ENCODE data around the gene SELENBP1. TPM values are rescaled to one million over a fixed set of nuclear protein-coding genes. Genes with fewer than 3 reads are reported as not detected.
A peak's percentile ranks its signal among the peaks of the same experiment; 100 is the strongest.

SELENBP1 gene
- total and polyA plus RNA-seq, 2 of the 13 experiments (the other 11 are each of a cell fraction or from before 2014, with no cell fraction given): 27.8 to 29.0 TPM

DNA sequence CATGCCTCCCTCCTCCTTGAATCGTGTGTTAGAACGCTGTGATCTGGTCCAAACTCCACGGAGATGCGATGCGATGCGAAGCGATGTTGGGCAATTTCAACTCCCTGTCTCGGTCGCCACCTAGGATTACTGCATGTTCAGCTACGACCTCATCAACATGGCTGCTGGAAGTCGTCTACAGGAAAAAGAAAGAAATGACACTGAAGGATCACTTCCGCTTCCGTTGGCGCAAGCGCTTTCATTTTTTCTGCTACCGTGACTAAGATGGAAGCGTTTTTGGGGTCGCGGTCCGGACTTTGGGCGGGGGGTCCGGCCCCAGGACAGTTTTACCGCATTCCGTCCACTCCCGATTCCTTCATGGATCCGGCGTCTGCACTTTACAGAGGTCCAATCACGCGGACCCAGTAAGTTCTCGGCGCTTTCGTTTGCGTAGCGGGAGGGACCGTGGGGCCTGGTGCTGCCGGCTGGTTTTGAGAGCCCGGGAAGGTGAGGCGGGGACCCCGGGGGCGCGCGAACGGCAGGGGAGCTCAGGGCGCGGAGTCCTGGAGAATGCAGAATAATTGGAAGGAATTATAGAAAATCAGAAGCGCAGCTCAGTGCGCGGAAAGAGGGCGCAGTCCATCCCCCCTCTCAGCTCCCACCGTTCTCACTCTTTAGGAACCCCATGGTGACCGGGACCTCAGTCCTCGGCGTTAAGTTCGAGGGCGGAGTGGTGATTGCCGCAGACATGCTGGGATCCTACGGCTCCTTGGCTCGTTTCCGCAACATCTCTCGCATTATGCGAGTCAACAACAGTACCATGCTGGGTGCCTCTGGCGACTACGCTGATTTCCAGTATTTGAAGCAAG, 27.0 kb upstream of the SELENBP1 start, which contains the start of gene PSMB4 (continued):
- TF ChIP-seq, protein P1, sequence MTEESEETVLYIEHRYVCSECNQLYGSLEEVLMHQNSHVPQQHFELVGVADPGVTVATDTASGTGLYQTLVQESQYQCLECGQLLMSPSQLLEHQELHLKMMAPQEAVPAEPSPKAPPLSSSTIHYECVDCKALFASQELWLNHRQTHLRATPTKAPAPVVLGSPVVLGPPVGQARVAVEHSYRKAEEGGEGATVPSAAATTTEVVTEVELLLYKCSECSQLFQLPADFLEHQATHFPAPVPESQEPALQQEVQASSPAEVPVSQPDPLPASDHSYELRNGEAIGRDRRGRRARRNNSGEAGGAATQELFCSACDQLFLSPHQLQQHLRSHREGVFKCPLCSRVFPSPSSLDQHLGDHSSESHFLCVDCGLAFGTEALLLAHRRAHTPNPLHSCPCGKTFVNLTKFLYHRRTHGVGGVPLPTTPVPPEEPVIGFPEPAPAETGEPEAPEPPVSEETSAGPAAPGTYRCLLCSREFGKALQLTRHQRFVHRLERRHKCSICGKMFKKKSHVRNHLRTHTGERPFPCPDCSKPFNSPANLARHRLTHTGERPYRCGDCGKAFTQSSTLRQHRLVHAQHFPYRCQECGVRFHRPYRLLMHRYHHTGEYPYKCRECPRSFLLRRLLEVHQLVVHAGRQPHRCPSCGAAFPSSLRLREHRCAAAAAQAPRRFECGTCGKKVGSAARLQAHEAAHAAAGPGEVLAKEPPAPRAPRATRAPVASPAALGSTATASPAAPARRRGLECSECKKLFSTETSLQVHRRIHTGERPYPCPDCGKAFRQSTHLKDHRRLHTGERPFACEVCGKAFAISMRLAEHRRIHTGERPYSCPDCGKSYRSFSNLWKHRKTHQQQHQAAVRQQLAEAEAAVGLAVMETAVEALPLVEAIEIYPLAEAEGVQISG (CRISPR knock-in tag; IDR thresholded peaks at IDR 0.05): peak; percentile 92
- TF ChIP-seq SNAPC2 (CRISPR knock-in tag; IDR thresholded peaks at IDR 0.05) (peak; percentile 81; the same call in 1 of the 2 replicates), NFATC3 (CRISPR knock-in tag; IDR thresholded peaks at IDR 0.05) (no peak), WIZ (CRISPR knock-in tag; IDR thresholded peaks at IDR 0.05) (no peak), SNRNP70 (IDR thresholded peaks at IDR 0.05; ENCODE audit: low read depth, low read length) (no peak), ZNF768 (CRISPR knock-in tag; IDR thresholded peaks at IDR 0.05) (no peak), ZNF512B (CRISPR knock-in tag; IDR thresholded peaks at IDR 0.05; ENCODE audit: borderline replicate concordance) (no peak), ZNF841 (CRISPR knock-in tag; IDR thresholded peaks at IDR 0.05; ENCODE audit: borderline replicate concordance) (no peak), HMGA1 (CRISPR knock-in tag; conservative IDR thresholded peaks at IDR 0.05) (no peak), ZBTB25 (CRISPR knock-in tag; IDR thresholded peaks at IDR 0.05) (no peak), MAF1 (CRISPR knock-in tag; IDR thresholded peaks at IDR 0.05; ENCODE audit: borderline replicate concordance) (no peak), DMAP1 (CRISPR knock-in tag; IDR thresholded peaks at IDR 0.05) (peak; percentile 75)
- TF ChIP-seq, protein P2, sequence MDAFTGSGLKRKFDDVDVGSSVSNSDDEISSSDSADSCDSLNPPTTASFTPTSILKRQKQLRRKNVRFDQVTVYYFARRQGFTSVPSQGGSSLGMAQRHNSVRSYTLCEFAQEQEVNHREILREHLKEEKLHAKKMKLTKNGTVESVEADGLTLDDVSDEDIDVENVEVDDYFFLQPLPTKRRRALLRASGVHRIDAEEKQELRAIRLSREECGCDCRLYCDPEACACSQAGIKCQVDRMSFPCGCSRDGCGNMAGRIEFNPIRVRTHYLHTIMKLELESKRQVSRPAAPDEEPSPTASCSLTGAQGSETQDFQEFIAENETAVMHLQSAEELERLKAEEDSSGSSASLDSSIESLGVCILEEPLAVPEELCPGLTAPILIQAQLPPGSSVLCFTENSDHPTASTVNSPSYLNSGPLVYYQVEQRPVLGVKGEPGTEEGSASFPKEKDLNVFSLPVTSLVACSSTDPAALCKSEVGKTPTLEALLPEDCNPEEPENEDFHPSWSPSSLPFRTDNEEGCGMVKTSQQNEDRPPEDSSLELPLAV (CRISPR knock-in tag; conservative IDR thresholded peaks at IDR 0.05; ENCODE audit: low read depth): no peak
- TF ChIP-seq, protein P3, sequence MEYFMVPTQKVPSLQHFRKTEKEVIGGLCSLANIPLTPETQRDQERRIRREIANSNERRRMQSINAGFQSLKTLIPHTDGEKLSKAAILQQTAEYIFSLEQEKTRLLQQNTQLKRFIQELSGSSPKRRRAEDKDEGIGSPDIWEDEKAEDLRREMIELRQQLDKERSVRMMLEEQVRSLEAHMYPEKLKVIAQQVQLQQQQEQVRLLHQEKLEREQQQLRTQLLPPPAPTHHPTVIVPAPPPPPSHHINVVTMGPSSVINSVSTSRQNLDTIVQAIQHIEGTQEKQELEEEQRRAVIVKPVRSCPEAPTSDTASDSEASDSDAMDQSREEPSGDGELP (IDR thresholded peaks at IDR 0.05; ENCODE audit: borderline replicate concordance, low read depth): no peak
- TF ChIP-seq, protein P4, sequence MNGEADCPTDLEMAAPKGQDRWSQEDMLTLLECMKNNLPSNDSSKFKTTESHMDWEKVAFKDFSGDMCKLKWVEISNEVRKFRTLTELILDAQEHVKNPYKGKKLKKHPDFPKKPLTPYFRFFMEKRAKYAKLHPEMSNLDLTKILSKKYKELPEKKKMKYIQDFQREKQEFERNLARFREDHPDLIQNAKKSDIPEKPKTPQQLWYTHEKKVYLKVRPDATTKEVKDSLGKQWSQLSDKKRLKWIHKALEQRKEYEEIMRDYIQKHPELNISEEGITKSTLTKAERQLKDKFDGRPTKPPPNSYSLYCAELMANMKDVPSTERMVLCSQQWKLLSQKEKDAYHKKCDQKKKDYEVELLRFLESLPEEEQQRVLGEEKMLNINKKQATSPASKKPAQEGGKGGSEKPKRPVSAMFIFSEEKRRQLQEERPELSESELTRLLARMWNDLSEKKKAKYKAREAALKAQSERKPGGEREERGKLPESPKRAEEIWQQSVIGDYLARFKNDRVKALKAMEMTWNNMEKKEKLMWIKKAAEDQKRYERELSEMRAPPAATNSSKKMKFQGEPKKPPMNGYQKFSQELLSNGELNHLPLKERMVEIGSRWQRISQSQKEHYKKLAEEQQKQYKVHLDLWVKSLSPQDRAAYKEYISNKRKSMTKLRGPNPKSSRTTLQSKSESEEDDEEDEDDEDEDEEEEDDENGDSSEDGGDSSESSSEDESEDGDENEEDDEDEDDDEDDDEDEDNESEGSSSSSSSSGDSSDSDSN (CRISPR knock-in tag; IDR thresholded peaks at IDR 0.05): peak; percentile 59
